HG02642 (cell line): Measurements from ENCODE around the gene GLI2.

Experiments used
- ATAC-seq: cut with Tn5 transposase; IDR thresholded peaks from one replicate; pipeline ENCODE4 v1.9.1; 2021; ENCODE audit warnings: mild to moderate bottlenecking; ENCODE audit not compliant: unreplicated experiment, poor library complexity

GLI2 gene

GRCh38 chr2:120711694-120712093 is 24.0 kb upstream of the GLI2 start:
- ATAC-seq: no peak

DNA sequence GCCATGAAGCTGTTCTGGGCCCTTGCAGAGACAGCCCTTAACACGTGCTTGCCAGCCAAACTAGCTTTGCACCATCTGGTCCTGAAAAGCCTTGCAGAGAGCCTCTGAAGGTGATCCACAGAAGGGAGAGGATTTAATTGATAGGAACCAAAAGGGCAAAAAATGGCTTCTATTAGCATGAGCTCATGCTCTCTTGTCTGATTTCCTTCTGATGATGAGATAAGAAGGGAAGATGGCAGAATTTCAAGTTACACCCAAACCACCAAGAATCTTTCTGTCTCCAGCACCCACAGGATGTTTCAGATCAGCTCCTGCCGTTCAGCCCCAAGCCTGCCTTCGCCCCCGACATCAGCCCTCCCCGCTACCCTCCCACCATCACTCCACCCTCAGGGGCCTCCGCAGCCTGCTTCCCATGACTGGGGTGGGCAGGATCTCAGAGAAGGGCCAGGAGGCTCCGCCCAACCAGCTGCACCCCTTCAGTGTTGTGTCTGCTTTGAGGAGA is 23.4 kb upstream of the GLI2 start:
- no peak for ATAC-seq

GRCh38 chr2:120715353-120715752 is 20.3 kb upstream of the GLI2 start:
- no peak for ATAC-seq

DNA sequence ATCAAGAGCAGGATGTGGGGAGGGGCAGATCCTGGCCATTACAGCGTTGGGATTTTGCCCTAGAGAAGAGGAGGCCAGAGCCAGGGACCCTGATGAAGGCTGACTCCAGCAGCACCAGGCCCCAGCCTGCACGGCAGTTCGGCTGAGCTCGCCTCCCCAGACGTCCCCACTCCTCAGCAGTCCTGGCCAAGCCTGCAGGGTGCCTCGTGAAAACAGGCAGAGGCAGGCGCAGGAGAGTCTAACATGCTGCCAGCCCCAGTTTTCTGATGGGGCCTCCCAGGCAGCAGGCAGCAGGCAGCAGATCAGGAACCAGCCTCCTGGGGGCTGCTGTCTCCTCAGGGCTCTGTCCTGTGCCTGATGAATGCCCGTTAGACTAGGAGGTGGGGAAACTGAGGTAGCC is 19.7 kb upstream of the GLI2 start:
- no peak for ATAC-seq

- ATAC-seq: no peak
These were observed 18.8 kb upstream of the GLI2 start for GRCh38 chr2:120716641-120717585.

DNA sequence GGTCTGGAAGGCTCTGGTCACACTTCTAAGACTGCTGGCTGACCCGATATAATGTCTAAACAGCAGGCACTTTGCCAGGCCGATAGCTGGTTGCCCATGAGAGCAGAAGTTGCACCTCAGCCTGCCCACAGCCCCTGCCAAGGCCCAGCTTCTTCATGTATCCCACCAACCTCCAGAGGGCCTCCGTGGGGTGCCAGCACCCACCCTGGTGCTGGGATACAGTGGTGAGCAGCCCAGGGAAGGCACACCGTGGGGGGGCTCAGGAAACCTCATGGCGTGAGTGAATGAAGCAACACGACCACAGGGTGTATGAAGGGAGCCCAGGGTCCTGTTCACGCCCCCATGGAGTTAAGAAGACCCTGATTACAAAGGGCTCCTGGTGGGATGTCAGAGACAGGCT is 16.2 kb upstream of the GLI2 start:
- no peak for ATAC-seq

- no peak for ATAC-seq
These were observed 15.4 kb upstream of the GLI2 start for GRCh38 chr2:120720231-120720630.

DNA sequence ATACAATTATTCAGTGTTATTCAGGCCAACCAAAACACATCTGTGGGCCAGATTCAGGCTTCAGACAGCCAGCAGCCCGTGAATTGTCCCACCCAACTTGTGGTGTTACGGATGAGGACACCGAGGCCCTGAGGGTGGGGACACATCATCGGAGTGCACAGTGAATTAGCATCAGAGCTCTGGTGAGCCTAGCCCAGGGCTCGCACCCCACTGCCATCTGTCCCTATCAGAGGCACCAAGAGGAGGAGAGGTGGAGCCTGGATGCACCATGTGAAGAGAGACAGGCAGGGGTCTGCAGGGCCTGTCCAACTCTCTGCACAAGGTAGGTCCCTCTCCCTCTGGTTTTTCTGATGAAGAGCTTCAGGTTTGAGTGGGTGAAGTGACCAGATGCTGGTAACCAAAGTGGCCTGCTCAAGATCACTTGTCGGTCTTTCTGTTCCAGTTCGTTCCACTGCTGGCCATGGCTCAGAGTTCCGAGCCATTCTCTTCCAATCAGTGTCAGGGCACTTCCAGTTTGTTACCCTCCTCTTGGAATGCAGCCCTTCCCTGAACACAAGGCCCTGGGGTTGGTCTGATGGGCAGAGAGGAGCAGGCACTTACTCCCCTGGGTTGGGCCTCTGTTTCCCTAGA is 14.8 kb upstream of the GLI2 start:
- no peak for ATAC-seq

- no peak for ATAC-seq
These were observed 13.5 kb upstream of the GLI2 start for GRCh38 chr2:120722246-120722567.

DNA sequence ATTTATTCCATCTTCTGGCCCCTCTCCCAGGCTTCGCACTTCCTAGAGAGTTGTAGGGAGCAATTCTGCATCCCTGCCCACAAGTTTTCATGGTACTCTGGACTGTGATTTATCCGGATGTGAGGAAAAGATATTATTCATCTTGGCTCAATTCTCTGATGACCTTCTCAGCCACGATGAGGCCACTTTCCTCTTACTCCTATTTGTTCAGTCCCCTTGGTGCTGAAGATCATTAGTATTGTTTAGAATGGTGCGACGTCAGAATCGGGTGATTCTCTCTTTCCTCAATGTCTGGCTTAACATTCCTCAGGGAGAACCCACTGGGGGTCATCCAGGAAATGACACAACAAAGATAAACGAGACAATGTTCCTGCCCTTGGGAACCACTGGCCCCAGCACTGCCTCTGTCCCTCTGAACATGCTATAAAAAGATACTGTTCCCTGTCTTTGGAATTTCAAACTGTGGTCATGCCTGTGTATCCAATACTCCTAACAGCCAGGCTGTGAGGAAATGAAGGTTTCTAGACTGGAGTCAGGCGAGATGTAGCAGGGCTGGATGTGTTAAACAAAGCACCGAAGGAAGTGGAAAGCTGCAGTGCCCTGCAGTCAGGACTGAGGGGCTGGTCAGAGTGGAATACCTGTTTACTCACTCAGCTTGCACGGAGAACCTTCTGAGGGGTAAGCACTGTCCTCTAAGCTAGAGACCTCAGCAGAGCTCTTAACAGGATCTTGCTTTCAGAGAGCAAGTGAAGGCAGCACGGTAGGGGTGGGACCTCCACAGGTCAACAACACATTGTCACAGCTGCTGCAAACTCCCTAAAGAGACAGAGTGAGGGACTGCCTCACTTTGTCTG is 12.9 kb upstream of the GLI2 start:
- no peak for ATAC-seq

DNA sequence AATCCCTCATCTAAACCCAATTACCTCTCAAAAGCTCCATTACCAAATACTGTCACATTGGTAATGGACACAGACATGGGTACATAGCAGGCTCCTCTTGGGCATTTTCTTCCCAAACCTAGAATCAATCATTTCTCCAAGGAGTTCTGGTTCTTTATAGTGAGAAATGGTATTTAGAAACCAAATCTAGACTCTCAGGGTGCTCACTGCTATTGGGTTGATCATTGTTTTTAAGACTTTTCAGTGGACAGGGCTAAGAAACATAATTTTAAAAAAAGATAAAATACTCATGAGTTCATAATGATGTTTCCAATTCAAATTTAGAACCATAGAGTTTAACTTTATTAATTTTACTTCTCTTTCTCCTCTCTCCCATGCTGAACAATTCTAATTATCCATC is 9.4 kb upstream of the GLI2 start:
- no peak for ATAC-seq

DNA sequence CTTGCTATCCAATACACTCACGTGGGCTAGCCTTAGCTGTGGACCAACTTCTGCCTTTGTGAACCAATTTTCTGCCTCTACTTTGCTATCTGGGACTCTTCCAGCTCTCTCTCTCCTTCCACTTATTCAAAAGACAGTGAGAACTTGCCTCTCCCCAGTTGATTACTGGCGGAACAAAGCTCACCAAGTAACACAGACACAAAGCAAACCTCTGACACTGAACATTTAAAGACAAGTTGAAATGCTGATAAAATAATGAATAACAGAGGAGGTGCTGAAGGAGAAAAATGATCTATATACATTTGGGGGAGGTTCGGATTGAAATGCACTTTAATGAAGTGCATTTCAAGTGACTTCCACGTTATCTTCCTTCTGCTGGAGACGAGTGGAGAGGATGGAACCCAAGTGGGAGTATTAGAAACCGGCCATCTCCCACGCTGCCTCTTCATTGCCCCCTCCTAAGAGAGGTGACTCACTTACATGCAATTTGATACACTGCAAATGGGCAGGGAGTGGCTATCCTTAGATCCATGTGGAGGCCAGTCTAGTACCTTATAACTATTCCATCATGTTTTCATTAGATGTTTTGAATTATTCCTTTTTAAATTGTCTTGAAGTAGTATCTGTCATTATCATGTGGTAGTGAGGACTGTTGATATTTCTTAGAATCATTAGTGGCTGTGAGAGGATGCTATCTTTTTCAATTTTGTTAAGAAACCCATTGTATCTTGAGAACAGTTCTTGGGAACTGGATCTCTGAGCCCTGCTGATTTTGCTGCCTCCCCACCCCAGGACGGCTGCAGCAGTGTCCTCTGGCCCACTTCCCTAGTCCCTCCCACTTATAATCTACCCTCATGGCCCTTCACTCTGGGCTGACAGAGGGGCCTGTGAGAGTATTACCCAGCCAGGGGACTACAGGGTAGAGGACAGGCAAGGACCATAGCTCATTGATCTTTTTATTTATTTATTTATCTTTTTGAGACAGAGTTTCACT is 6.0 kb upstream of the GLI2 start:
- ATAC-seq: no peak

DNA sequence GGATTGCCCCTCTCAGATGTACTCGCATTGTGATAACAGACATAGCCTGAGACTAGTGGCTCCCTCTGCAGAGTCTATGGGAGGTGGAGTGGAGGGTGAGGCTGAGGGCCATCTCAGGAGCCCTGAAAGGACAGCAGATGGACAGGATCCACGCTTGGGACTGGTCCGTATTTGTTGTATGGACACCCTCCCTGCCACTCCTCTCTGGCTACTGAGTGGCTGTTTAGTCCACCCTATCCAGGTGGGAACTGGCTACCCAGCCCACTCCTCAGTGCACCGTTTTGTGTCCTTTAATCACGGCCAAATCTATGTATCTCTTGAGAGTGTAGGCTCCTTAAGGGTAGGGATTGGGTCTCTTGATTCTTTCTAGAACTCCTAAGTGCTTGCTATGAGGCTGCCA is 4.5 kb upstream of the GLI2 start:
- no peak for ATAC-seq

DNA sequence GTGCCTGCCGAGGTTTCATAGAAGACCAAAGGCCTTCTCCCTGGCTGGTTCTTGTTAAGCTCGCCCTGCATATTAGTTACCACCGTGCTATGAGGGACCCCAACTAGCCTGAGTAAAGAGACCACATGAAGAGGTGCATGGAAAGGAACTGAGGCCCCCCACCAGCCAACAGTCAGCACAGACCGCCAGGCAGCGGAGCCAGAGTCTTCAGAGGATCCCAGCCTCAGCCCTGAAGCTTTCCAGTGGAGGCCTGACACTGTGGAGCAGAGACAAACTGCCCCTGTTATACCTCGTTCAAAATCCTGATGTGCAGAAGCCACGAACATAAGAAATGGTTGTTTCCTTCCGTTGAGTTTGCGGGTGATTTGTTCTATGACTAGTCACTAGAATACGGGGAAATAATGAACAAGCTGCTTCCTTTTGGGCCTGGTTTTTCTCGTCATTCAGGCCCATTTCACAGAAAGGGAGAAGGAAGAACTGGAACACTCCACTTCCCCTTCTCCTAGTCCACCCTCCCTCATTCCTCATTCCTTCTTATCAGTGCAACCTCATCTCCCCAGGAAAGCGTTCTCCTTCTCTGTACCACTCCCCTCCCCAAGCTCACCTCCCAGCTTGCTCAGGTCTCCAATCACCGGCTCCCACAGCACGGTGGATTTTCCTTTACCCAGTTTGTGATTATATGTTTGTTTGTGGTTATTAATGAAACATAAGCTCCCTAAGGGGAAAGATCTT is 3.0 kb upstream of the GLI2 start:
- no peak for ATAC-seq

GRCh38 chr2:120733238-120733932 is 2.3 kb upstream of the GLI2 start:
- no peak for ATAC-seq

DNA sequence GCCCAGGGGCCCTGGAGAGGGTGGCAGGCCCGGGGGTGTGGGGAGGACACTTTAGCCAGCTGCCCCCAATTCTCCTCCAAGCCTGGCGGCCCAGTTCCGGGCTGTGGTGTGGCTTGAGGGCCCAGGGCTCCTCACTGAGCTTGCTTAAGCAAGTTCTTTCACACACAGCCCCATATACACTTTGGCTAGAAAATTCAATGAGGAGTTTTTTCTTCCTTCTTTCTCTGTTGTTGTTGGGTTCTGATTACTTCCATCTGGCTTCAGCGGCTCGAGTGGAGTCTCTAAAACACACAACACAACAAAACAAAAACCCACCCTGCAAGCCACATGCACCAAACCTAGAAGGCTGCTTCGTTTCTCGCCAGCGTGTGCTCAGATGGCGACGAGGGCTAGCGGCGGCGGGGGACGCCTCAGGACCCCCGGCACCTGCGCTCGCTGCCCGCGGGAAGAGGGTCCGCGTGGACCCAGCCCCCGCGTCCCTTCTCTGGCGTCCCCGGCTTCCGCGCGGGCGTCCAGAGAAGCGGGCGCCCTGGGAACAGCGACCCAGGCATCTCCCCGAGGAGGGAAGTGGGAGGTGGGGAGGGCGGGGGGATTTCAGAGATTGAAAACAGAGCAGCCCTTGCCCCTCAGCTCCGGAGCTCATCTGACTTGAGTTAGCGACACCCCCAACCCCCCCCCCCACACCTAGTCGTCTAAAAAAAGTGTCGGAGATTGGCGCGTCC is 577 bp upstream of the GLI2 start:
- ATAC-seq: no peak

DNA sequence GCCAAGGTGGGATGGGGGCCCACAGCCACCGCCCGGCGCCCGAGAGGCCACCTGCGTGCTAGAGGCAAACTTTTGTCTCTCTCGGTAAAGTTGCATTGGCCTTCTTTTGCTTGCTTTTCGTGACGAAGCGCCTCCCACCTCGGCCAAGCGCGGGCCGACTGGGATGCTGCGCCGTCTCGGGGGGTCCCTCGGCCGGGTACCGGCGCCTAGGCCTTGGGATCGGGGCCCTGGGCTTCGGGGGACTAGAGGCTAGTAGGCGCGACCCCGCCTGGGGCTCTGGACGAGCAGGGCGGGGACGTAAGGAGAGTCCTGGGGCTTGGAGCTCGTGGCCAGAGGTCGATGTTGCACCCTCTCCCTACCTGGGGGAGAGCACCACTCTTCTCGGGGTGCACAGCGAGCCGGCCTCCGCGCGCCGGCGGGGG is 545 bp downstream of the GLI2 start:
- peak; percentile 9 for ATAC-seq
